HepG2 (cell line): Measurements from ENCODE around the gene TGM1. TPM values are rescaled to one million over a fixed set of nuclear protein-coding genes. Genes with fewer than 3 reads are reported as not detected.

Source experiments
- CENPT ChIP-seq: sonication (generic); formaldehyde crosslinking; IDR thresholded peaks from 2 replicates; pipeline ENCODE4 v1.8.0; 2022; ENCODE audit warnings: low read depth, mild to moderate bottlenecking, moderate library complexity, missing genetic modification reagents
- CREB3 ChIP-seq: sonication (generic); formaldehyde crosslinking; IDR thresholded peaks from 2 replicates; pipeline ENCODE4 v1.5.0; 2020; ENCODE audit warnings: missing genetic modification reagents
- DBP ChIP-seq: sonication (generic); formaldehyde crosslinking; IDR thresholded peaks from 2 replicates; pipeline ENCODE4 v1.4.0; 2020; ENCODE audit warnings: missing genetic modification reagents; ENCODE audit errors: not compliant biosample characterization
- HCFC1 ChIP-seq: fragments of 150-350 bp; IDR thresholded peaks from 2 replicates; pipeline ENCODE4 v1.6.1; 2014; ENCODE audit warnings: low read depth, low read length
- HES4 ChIP-seq: sonication (generic); formaldehyde crosslinking; IDR thresholded peaks from 2 replicates; pipeline ENCODE4 v1.9.0; 2021; ENCODE audit warnings: mild to moderate bottlenecking, missing genetic modification reagents, borderline replicate concordance
- IRF2 ChIP-seq: IDR thresholded peaks from 2 replicates; pipeline ENCODE4 v1.6.1; 2018; ENCODE audit warnings: missing genetic modification reagents, missing compliant biosample characterization
- MAFK ChIP-seq, 2 experiments: IDR thresholded peaks in 1 of 2; conservative IDR thresholded peaks in 1 of 2; 2 replicates each; pipeline ENCODE4 v1.6.1; 2011; ENCODE audit warnings: improper control_type of control experiment in 2 of 2, low read length in 2 of 2
- MTA1 ChIP-seq: sonication (generic); formaldehyde crosslinking; IDR thresholded peaks from 2 replicates; pipeline ENCODE4 v1.4.0; 2020; ENCODE audit warnings: missing genetic modification reagents, mild to moderate bottlenecking, borderline replicate concordance
- NFKBIZ ChIP-seq: IDR thresholded peaks from 2 replicates; pipeline ENCODE4 v1.6.1; 2018; ENCODE audit warnings: missing genetic modification reagents, missing compliant biosample characterization
- PATZ1 ChIP-seq: sonication (generic); formaldehyde crosslinking; IDR thresholded peaks from 2 replicates; pipeline ENCODE4 v1.4.0; 2020; ENCODE audit warnings: missing genetic modification reagents
- USF2 ChIP-seq, 2 experiments: sonication (generic) in 1 of 2; formaldehyde crosslinking in 1 of 2; IDR thresholded peaks; 2 replicates each; pipeline versions ENCODE4 v1.5.1 to v1.6.1; 2011 to 2020; ENCODE audit warnings: borderline replicate concordance in 1 of 2, low read depth in 1 of 2, low read length in 1 of 2, mild to moderate bottlenecking in 1 of 2, missing genetic modification reagents in 1 of 2, moderate library complexity in 1 of 2
- ZBTB39 ChIP-seq: sonication (generic); formaldehyde crosslinking; IDR thresholded peaks from 2 replicates; pipeline ENCODE4 v1.5.0; 2020; ENCODE audit warnings: missing genetic modification reagents
- ZNF383 ChIP-seq: sonication (generic); formaldehyde crosslinking; IDR thresholded peaks from 2 replicates; pipeline ENCODE4 v1.4.0; 2020; ENCODE audit warnings: missing genetic modification reagents, mild to moderate bottlenecking, borderline replicate concordance
- ZNF564 ChIP-seq: sonication (generic); formaldehyde crosslinking; IDR thresholded peaks from 2 replicates; pipeline ENCODE4 v1.8.1; 2023; ENCODE audit warnings: mild to moderate bottlenecking, missing genetic modification reagents
- ZNF569 ChIP-seq: sonication (generic); formaldehyde crosslinking; IDR thresholded peaks from 2 replicates; pipeline ENCODE4 v1.5.0; 2020; ENCODE audit warnings: mild to moderate bottlenecking, missing genetic modification reagents, moderate library complexity, borderline replicate concordance
- ZNF580 ChIP-seq: IDR thresholded peaks from 2 replicates; pipeline ENCODE4 v1.6.1; 2016; ENCODE audit warnings: low read depth, borderline replicate concordance
- ZNF720 ChIP-seq: sonication (generic); formaldehyde crosslinking; IDR thresholded peaks from 2 replicates; pipeline ENCODE4 v1.4.0; 2020; ENCODE audit warnings: missing genetic modification reagents
- ZNF747 ChIP-seq: sonication (generic); formaldehyde crosslinking; IDR thresholded peaks from 2 replicates; pipeline ENCODE4 v1.8.1; 2023; ENCODE audit warnings: missing genetic modification reagents, mild to moderate bottlenecking, borderline replicate concordance
- polyA plus RNA-seq, 8 experiments: library from polyadenylated mRNA; depleted of rRNA in 3 of 8; stranded (reverse) in 7 of 8; unstranded in 1 of 8; fragments of >200 nt; fragmentation: Illumina TruSeq in 4 of 8; extraction: Trizol in 4 of 8; gene quantifications; 2 replicates each; pipeline versions ENCODE4 v1.2.1 to v1.2.3, GENCODE V29; 2011 to 2016; ENCODE audit warnings: low read depth in 4 of 8, missing spikeins in 1 of 8, mixed read lengths in 1 of 8; ENCODE audit not compliant: insufficient read depth in 1 of 8
- total RNA-seq, 5 experiments: library from RNA; depleted of rRNA; stranded (reverse); fragments of >200 nt; fragmentation: Illumina TruSeq; extraction: Trizol; gene quantifications; 2 replicates each; pipeline ENCODE4 v1.2.3, GENCODE V29; 2016; ENCODE audit warnings: low read depth in 1 of 5

Gene TGM1
- total and polyA plus RNA-seq, 2 of the 13 experiments (the other 11 are each of a cell fraction or from before 2014, with no cell fraction given) = 3.2 to 10.6 TPM

- TF ChIP-seq HCFC1 = no peak
- TF ChIP-seq DBP (CRISPR knock-in tag) = peak; percentile 4
- TF ChIP-seq ZNF569 = no peak
- peak in 1 of 2 experiments; percentile 47; a peak in 1 of 4 replicates for TF ChIP-seq MAFK (conservative IDR thresholded peaks at IDR 0.05 in 1 of 2, IDR thresholded peaks at IDR 0.05 in 1 of 2; ENCODE audit: low read length in 2 of 2)
- no peak for TF ChIP-seq ZNF564
- TF ChIP-seq PATZ1 = no peak
- no peak for TF ChIP-seq MTA1 (CRISPR knock-in tag)
- TF ChIP-seq USF2 (IDR thresholded peaks at IDR 0.05; ENCODE audit: low read depth, low read length) = no peak
- TF ChIP-seq USF2 (CRISPR knock-in tag; IDR thresholded peaks at IDR 0.05; ENCODE audit: borderline replicate concordance) = no peak
- no peak for TF ChIP-seq HES4 (CRISPR knock-in tag)
- no peak for TF ChIP-seq ZNF383 (CRISPR knock-in tag)
- TF ChIP-seq IRF2 = no peak
- no peak for TF ChIP-seq ZNF720
- TF ChIP-seq CREB3 (CRISPR knock-in tag) = 0 out of 2 replicates have a peak, but pooled peaks have one; percentile 0
- TF ChIP-seq ZNF580 (CRISPR knock-in tag) = no peak
- 0 out of 2 replicates have a peak, but pooled peaks have one; percentile 3 for TF ChIP-seq NFKBIZ
- no peak; the same call in 1 of the 2 replicates for TF ChIP-seq ZBTB39 (CRISPR knock-in tag)
- TF ChIP-seq ZNF747 (CRISPR knock-in tag) = peak; percentile 70
- no peak for TF ChIP-seq CENPT (CRISPR knock-in tag)
Measured at GRCh38 chr14:24213866-24214662, 48.9 kb downstream of the TGM1 start (continued).
